H1 (cell line): ENCODE results near the gene MRPS6. TPM values are rescaled to one million over a fixed set of nuclear protein-coding genes. Genes with fewer than 3 reads are reported as not detected.

Experiments used
- CTCF ChIA-PET: fragments of 300-600 bp; sonication (Branson Sonifier 250); formaldehyde crosslinking; loops from one replicate; lab custom pipeline; 2021; ENCODE audit not compliant: partially characterized antibody; lab: Charles Lee
- POLR2A ChIA-PET: fragments of 300-600 bp; sonication (Branson Sonifier 250); formaldehyde crosslinking; loops from one replicate; lab custom pipeline; 2021; ENCODE audit warnings: inconsistent platforms; ENCODE audit not compliant: partially characterized antibody; lab: Charles Lee
- DNase-seq, 2 experiments: peaks; one replicate each; pipeline versions ENCODE4 v3.0.0 to v3.0.0-alpha.2; 2010 to 2022; ENCODE audit warnings: low spot score in 2 of 2, low read depth in 1 of 2, mixed read lengths in 1 of 2
- FAIRE-seq: peaks from 2 replicates; lab custom pipeline; 2011; peaks lifted over from hg19 to GRCh38; lab: Jason Lieb, UNC
- H2AFZ ChIP-seq: 2 replicates; pipeline ENCODE4 v1.8.1; 2012; ENCODE audit warnings: low read length, inconsistent platforms
- H2AK5ac ChIP-seq: 2 replicates; pipeline ENCODE4 v1.6.1; 2013; ENCODE audit warnings: low read depth, low read length
- H2BK120ac ChIP-seq: replicated peaks from 2 replicates; pipeline ENCODE3; 2013; ENCODE audit warnings: low read depth, low read length, inconsistent platforms
- H2BK12ac ChIP-seq: 2 replicates; pipeline ENCODE4 v1.6.1; 2013; ENCODE audit warnings: low read depth, low read length
- H2BK15ac ChIP-seq: 2 replicates; pipeline ENCODE4 v1.6.1; 2013; ENCODE audit warnings: low read length
- H2BK20ac ChIP-seq: 2 replicates; pipeline ENCODE4 v1.6.1; 2013; ENCODE audit warnings: low read length
- H2BK5ac ChIP-seq: 2 replicates; pipeline ENCODE4 v1.6.1; 2013; ENCODE audit warnings: low read depth, low read length
- H3K14ac ChIP-seq: 2 replicates; pipeline ENCODE4 v1.6.1; 2013; ENCODE audit warnings: inconsistent platforms; ENCODE audit not compliant: insufficient read length
- H3K18ac ChIP-seq: 2 replicates; pipeline ENCODE4 v1.6.1; 2013; ENCODE audit warnings: low read length; ENCODE audit errors: extremely low read depth
- H3K23ac ChIP-seq: 2 replicates; pipeline ENCODE4 v1.6.1; 2013; ENCODE audit warnings: inconsistent platforms; ENCODE audit not compliant: insufficient read length
- H3K23me2 ChIP-seq: 2 replicates; pipeline ENCODE4 v1.6.1; 2013; ENCODE audit warnings: low read depth, low read length
- H3K27ac ChIP-seq: 2 replicates; pipeline ENCODE4 v1.6.1; 2011; ENCODE audit warnings: low read depth, low read length, inconsistent platforms
- H3K27me3 ChIP-seq, 4 experiments: replicated peaks in 1 of 4; 1 replicate in 1 of 4; 2 replicates in 3 of 4; pipeline versions ENCODE4 v1.6.1 to v1.8.1; 2011 to 2013; ENCODE audit warnings: low read length in 3 of 4, mild to moderate bottlenecking in 3 of 4, inconsistent platforms in 2 of 4, mixed read lengths in 2 of 4, moderate library complexity in 1 of 4; ENCODE audit not compliant: control insufficient read depth in 3 of 4, insufficient read depth in 3 of 4; ENCODE audit errors: extremely low read depth in 1 of 4
- H3K36me3 ChIP-seq, 4 experiments: 2 replicates each; pipeline versions ENCODE4 v1.6.1 to v1.8.1; 2011 to 2013; ENCODE audit warnings: mild to moderate bottlenecking in 4 of 4, low read length in 3 of 4, moderate library complexity in 2 of 4, control low read depth in 1 of 4, inconsistent platforms in 1 of 4; ENCODE audit not compliant: insufficient read depth in 4 of 4, control insufficient read depth in 2 of 4
- H3K4ac ChIP-seq: replicated peaks from 2 replicates; pipeline ENCODE3; 2013; ENCODE audit warnings: low read length, low read depth, mixed read lengths, inconsistent platforms; ENCODE audit not compliant: insufficient read length
- H3K4me1 ChIP-seq, 4 experiments: replicated peaks in 1 of 4; 1 replicate in 1 of 4; 2 replicates in 3 of 4; pipeline versions ENCODE4 v1.6.1 to v1.8.1; 2011 to 2013; ENCODE audit warnings: low read length in 3 of 4, inconsistent platforms in 2 of 4, mixed read lengths in 1 of 4; ENCODE audit not compliant: insufficient read depth in 4 of 4, control insufficient read depth in 3 of 4
- H3K4me2 ChIP-seq, 2 experiments: 2 replicates each; pipeline versions ENCODE4 v1.6.1 to v1.8.1; 2011 to 2013; ENCODE audit warnings: low read depth in 2 of 2, low read length in 2 of 2, control low read depth in 1 of 2, inconsistent platforms in 1 of 2, mild to moderate bottlenecking in 1 of 2; ENCODE audit not compliant: insufficient read depth in 1 of 2
- H3K4me3 ChIP-seq, 4 experiments: fragments of 200-600, 300-600 bp in 1 of 4; sonication (generic), shearing (Covaris generic), sonication (Bioruptor Twin) in 1 of 4; 2 replicates each; pipeline versions ENCODE4 v1.5.1 to v1.8.1; 2011 to 2016; ENCODE audit warnings: low read length in 4 of 4, low read depth in 3 of 4, control low read depth in 2 of 4, inconsistent platforms in 2 of 4, mild to moderate bottlenecking in 2 of 4, mixed read lengths in 1 of 4, moderate library complexity in 1 of 4; ENCODE audit not compliant: insufficient read depth in 2 of 4; ENCODE audit errors: extremely low read depth in 1 of 4
- H3K56ac ChIP-seq: replicated peaks from 2 replicates; pipeline ENCODE3; 2013; ENCODE audit warnings: low read depth, mild to moderate bottlenecking, mixed read lengths, low read length, inconsistent platforms; ENCODE audit not compliant: insufficient read length
- H3K79me1 ChIP-seq: 2 replicates; pipeline ENCODE4 v1.6.1; 2013; ENCODE audit warnings: low read depth, low read length, control low read depth
- H3K79me2 ChIP-seq, 2 experiments: 2 replicates each; pipeline versions ENCODE4 v1.6.1 to v1.8.1; 2012 to 2013; ENCODE audit warnings: low read length in 2 of 2, mild to moderate bottlenecking in 2 of 2, inconsistent platforms in 1 of 2; ENCODE audit not compliant: insufficient read depth in 2 of 2, control insufficient read depth in 1 of 2
- H3K9ac ChIP-seq, 4 experiments: replicated peaks in 1 of 4; 1 replicate in 1 of 4; 2 replicates in 3 of 4; pipeline versions ENCODE4 v1.6.1 to v1.8.1; 2011 to 2013; ENCODE audit warnings: low read depth in 3 of 4, low read length in 3 of 4, control low read depth in 2 of 4, mild to moderate bottlenecking in 2 of 4, moderate library complexity in 2 of 4, inconsistent platforms in 1 of 4; ENCODE audit errors: extremely low read depth in 1 of 4
- H3K9me3 ChIP-seq, 2 experiments: 2 replicates each; pipeline versions ENCODE4 v1.6.1 to v1.8.1; 2012 to 2013; ENCODE audit warnings: mild to moderate bottlenecking in 2 of 2, moderate library complexity in 2 of 2, control low read depth in 1 of 2, inconsistent platforms in 1 of 2, low read depth in 1 of 2, low read length in 1 of 2, mixed read lengths in 1 of 2; ENCODE audit not compliant: insufficient read depth in 2 of 2
- H4K20me1 ChIP-seq, 2 experiments: replicated peaks in 1 of 2; 2 replicates each; pipeline versions ENCODE3 to v1.8.1; 2011 to 2013; ENCODE audit warnings: inconsistent platforms in 2 of 2, low read length in 2 of 2, mild to moderate bottlenecking in 1 of 2; ENCODE audit not compliant: insufficient read depth in 2 of 2, control insufficient read depth in 1 of 2
- H4K5ac ChIP-seq: 2 replicates; pipeline ENCODE4 v1.6.1; 2013; ENCODE audit warnings: low read length, low read depth, mixed read lengths, inconsistent platforms; ENCODE audit not compliant: insufficient read length
- H4K8ac ChIP-seq: 2 replicates; pipeline ENCODE4 v1.8.0; 2013; ENCODE audit warnings: mild to moderate bottlenecking, moderate library complexity, low read length, inconsistent platforms; ENCODE audit not compliant: insufficient read depth; ENCODE audit errors: extremely low read depth
- H4K91ac ChIP-seq: replicated peaks from 2 replicates; pipeline ENCODE3; 2013; ENCODE audit warnings: low read length, mixed read lengths, inconsistent platforms; ENCODE audit not compliant: insufficient read length
- CEBPB ChIP-seq: IDR thresholded peaks from 2 replicates; pipeline ENCODE4 v1.6.1; 2012; ENCODE audit warnings: low read depth, low read length
- CHD1 ChIP-seq: IDR thresholded peaks from 2 replicates; pipeline ENCODE4 v1.6.1; 2012; ENCODE audit warnings: low read depth, low read length, improper control_type of control experiment
- FOSL1 ChIP-seq: IDR thresholded peaks from 2 replicates; pipeline ENCODE4 v1.6.1; 2011; ENCODE audit warnings: mild to moderate bottlenecking, low read depth, low read length, moderate library complexity; ENCODE audit not compliant: insufficient read depth
- GABPA ChIP-seq: IDR thresholded peaks from 2 replicates; pipeline ENCODE4 v1.6.1; 2011; ENCODE audit warnings: mild to moderate bottlenecking, low read length, moderate library complexity, borderline replicate concordance; ENCODE audit not compliant: insufficient read depth
- KDM4A ChIP-seq: IDR thresholded peaks from one replicate; pipeline ENCODE4 v1.7.1; 2012; ENCODE audit warnings: low read depth, mild to moderate bottlenecking, moderate library complexity, low read length, inconsistent platforms; ENCODE audit not compliant: severe bottlenecking
- MAFK ChIP-seq: IDR thresholded peaks from 2 replicates; pipeline ENCODE4 v1.6.1; 2012; ENCODE audit warnings: low read depth, mild to moderate bottlenecking, improper control_type of control experiment, low read length
- POLR2AphosphoS5 ChIP-seq: IDR thresholded peaks from 2 replicates; pipeline ENCODE4 v1.6.1; 2011; ENCODE audit warnings: low read depth, low read length
- POU5F1 ChIP-seq: IDR thresholded peaks from 2 replicates; pipeline ENCODE4 v1.6.1; 2011; ENCODE audit warnings: low read depth, mild to moderate bottlenecking, low read length, moderate library complexity
- RXRA ChIP-seq: IDR thresholded peaks from 2 replicates; pipeline ENCODE4 v1.6.1; 2011; ENCODE audit warnings: low read depth, mild to moderate bottlenecking, low read length, moderate library complexity; ENCODE audit not compliant: insufficient read depth
- SAP30 ChIP-seq: fragments of 300-600 bp; sonication (generic); IDR thresholded peaks from 2 replicates; pipeline ENCODE4 v1.7.1; 2012; ENCODE audit warnings: low read length, moderate library complexity, mild to moderate bottlenecking, inconsistent platforms; ENCODE audit not compliant: insufficient read depth, insufficient replicate concordance
- SIRT6 ChIP-seq: IDR thresholded peaks from one replicate; pipeline ENCODE4 v1.7.1; 2012; ENCODE audit warnings: low read length, inconsistent platforms
- SIX5 ChIP-seq: IDR thresholded peaks from 2 replicates; pipeline ENCODE4 v1.6.1; 2011; ENCODE audit warnings: mild to moderate bottlenecking, low read depth, low read length
- WGBS, 2 experiments: shearing (Covaris generic) in 1 of 2; methylation state at CpG; one replicate each; pipeline versions ENCODE4 v1.1.6 to v1.1.7; 2013 to 2015; ENCODE audit warnings: low lambda C conversion rate in 2 of 2, mixed read lengths in 2 of 2, inconsistent platforms in 1 of 2, low coverage in 1 of 2, missing lambda C conversion rate in 1 of 2; ENCODE audit not compliant: insufficient replicate concordance in 2 of 2, insufficient coverage in 1 of 2, insufficient read length in 1 of 2; ENCODE audit errors: extremely low coverage in 1 of 2, missing lambda C conversion rate in 1 of 2; 5-methylcytosine and 5-hydroxymethylcytosine counted together
- polyA plus RNA-seq, 7 experiments: library from polyadenylated mRNA; depleted of rRNA in 3 of 7; stranded (reverse) in 5 of 7; unstranded in 2 of 7; fragments of >200 nt in 5 of 7; fragments of 200-250 nt in 2 of 7; gene quantifications; 1 replicate in 5 of 7; 2 replicates in 1 of 7; 4 replicates in 1 of 7; pipeline versions ENCODE4 v1.2.1 to v1.2.3, GENCODE V29; 2011 to 2013; ENCODE audit warnings: missing spikeins in 2 of 7, mixed read lengths in 2 of 7
- total RNA-seq: library from RNA; stranded (reverse); fragmentation: NEBNext Ultra II Directional; extraction: Animal tissue kit (Norgen Biotek cat#: 25700); gene quantifications from 2 replicates; pipeline ENCODE4 v1.2.1, GENCODE V29; 2021

The MRPS6 gene
- total and polyA plus RNA-seq, 2 of the 8 experiments (the other 6 are each of a cell fraction or from before 2014, with no cell fraction given): 62.7 to 156 TPM

DNA sequence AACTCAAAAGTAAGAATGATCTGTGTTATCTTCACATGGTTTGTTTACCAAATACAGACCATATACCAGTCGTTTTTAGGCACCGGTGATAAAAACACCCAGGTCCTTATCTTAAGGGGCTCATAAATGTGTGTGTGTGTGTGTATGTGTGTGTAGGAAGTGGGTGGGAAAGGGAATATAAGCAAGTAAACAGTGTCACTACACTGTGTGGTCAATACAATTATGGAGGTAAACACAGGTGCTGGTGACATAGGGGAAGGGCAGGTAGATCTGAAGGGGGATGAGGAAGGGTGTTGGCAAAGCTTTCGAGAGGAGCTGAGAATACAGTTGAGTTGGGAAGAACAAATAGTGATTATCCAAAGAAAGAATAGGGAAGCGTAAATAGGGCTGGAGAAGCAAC lies 19.1 kb upstream of the MRPS6 start:
- Histone ChIP-seq H3K79me1 (no peaks in the 10 kb centered on the region), H3K56ac (no peak overlapping the region), H2BK5ac (no peak overlapping the region), H3K9ac (no peak overlapping the region), H3K23me2 (peaks cover 2% of the 10 kb centered on the region; the same call in 1 of the 2 replicates), H2BK12ac (no peak overlapping the region), H3K9me3 (no peaks in the 10 kb centered on the region), H3K23ac (no peak overlapping the region), H2BK20ac (no peak overlapping the region), H4K20me1 (no peaks in the 10 kb centered on the region), H2AFZ (no peak overlapping the region), H3K4me1 (no peaks in the 10 kb centered on the region), H2BK120ac (no peak overlapping the region), H3K27me3 (no peaks in the 10 kb centered on the region), H4K91ac (no peak overlapping the region), H3K4me2 (no peak overlapping the region), H2BK15ac (no peak overlapping the region), H2AK5ac (no peak overlapping the region), H3K4me3 (no peak overlapping the region), H3K4ac (no peak overlapping the region), H3K14ac (no peak overlapping the region), H3K79me2 (no peaks in the 10 kb centered on the region), H3K27ac (no peak overlapping the region), H3K18ac (no peak overlapping the region), H4K5ac (no peak overlapping the region), H3K36me3 (no peaks in the 10 kb centered on the region), H4K8ac (no peak overlapping the region)
- 88% methylated on average over 4 of the region's 4 CpGs; no CpG with 5 or more reads in 1 of the 2 experiments for WGBS, 2 experiments
- no peak for TF ChIP-seq POLR2AphosphoS5
- no peak for TF ChIP-seq CHD1
- TF ChIP-seq MAFK: no peak
- TF ChIP-seq GABPA: no peak
- TF ChIP-seq SIX5: no peak
- no peak for TF ChIP-seq FOSL1
- no peak for TF ChIP-seq SAP30
- TF ChIP-seq RXRA: no peak
- no peak for TF ChIP-seq SIRT6
- TF ChIP-seq CEBPB: no peak
- TF ChIP-seq KDM4A: no peak
- no peak for TF ChIP-seq POU5F1
- ChIA-PET POLR2A (no interaction called here), CTCF (interaction anchor here (0.6 to 1.2 kb wide), 3 partner anchors 10 to 313 kb away, joined by 3 read pairs; no protein-coding TSS in a partner anchor)
- FAIRE-seq (no peak), DNase-seq (no peak)
